GM12878 (cell line): ENCODE measurements around the gene SLC25A17. TPM values are rescaled to one million over a fixed set of nuclear protein-coding genes. Genes with fewer than 3 reads are reported as not detected.

ENCODE experiments used
- CBFB ChIP-seq: IDR thresholded peaks from 2 replicates; pipeline ENCODE4 v1.6.1; 2016; ENCODE audit warnings: antibody characterized with exemption, low read depth
- CHD1 ChIP-seq: IDR thresholded peaks from 2 replicates; pipeline ENCODE4 v1.6.1; 2012; ENCODE audit warnings: low read depth, low read length, improper control_type of control experiment
- KDM1A ChIP-seq: fragments of 200-600 bp; sonication (generic); IDR thresholded peaks from 2 replicates; pipeline ENCODE4 v1.6.1; 2016; ENCODE audit warnings: borderline replicate concordance
- PAX8 ChIP-seq: fragments of 450-650 bp; IDR thresholded peaks from 2 replicates; pipeline ENCODE4 v1.6.1; 2017; ENCODE audit warnings: mild to moderate bottlenecking, moderate library complexity
- RB1 ChIP-seq: fragments of 450-650 bp; formaldehyde crosslinking; IDR thresholded peaks from 2 replicates; pipeline ENCODE4 v1.6.1; 2017; ENCODE audit warnings: mild to moderate bottlenecking, borderline replicate concordance
- SUZ12 ChIP-seq: fragments of 200-600 bp; sonication (generic); IDR thresholded peaks from one replicate; pipeline ENCODE4 v1.6.1; 2018; ENCODE audit warnings: antibody characterized with exemption, mild to moderate bottlenecking; ENCODE audit not compliant: unreplicated experiment
- YBX1 ChIP-seq: fragments of 450-650 bp; IDR thresholded peaks from 2 replicates; pipeline ENCODE4 v1.6.1; 2016; ENCODE audit warnings: antibody characterized with exemption
- ZNF217 ChIP-seq: fragments of 450-650 bp; IDR thresholded peaks from 2 replicates; pipeline ENCODE4 v1.6.1; 2017; ENCODE audit warnings: antibody characterized with exemption, mild to moderate bottlenecking
- polyA plus RNA-seq, 11 experiments: library from polyadenylated mRNA; depleted of rRNA in 4 of 11; unstranded in 6 of 11; stranded (reverse) in 5 of 11; fragments of >200 nt; fragmentation: Nextera tagmentation in 4 of 11; fragmentation: Illumina TruSeq in 1 of 11; extraction: Ambion mirVana in 4 of 11; extraction: Trizol in 1 of 11; gene quantifications; 1 replicate in 1 of 11; 2 replicates in 10 of 11; pipeline versions ENCODE4 v1.2.1 to v1.2.3, GENCODE V29; 2011 to 2016; ENCODE audit warnings: inconsistent platforms in 2 of 11, missing spikeins in 2 of 11, low read depth in 1 of 11
- total RNA-seq, 4 experiments: library from RNA; depleted of rRNA in 3 of 4; stranded (reverse); fragments of >200 nt in 3 of 4; fragmentation: Illumina TruSeq in 1 of 4; extraction: Trizol in 1 of 4; gene quantifications; 2 replicates each; pipeline versions ENCODE4 v1.2.1 to v1.2.3, GENCODE V29; 2013 to 2021
- TF ChIP-seq, protein P1 (sequence below): fragments of 450-650 bp; IDR thresholded peaks from 2 replicates; pipeline ENCODE4 v1.6.1; 2018; ENCODE audit warnings: mild to moderate bottlenecking, low read depth, moderate library complexity; ENCODE audit not compliant: partially characterized antibody
- TF ChIP-seq, protein P2 (sequence below): fragments of 450-650 bp; IDR thresholded peaks from 2 replicates; pipeline ENCODE4 v1.6.1; 2016; ENCODE audit warnings: mild to moderate bottlenecking

The SLC25A17 gene
- total and polyA plus RNA-seq, 10 of the 15 experiments (the other 5 are each of a cell fraction or from before 2014, with no cell fraction given): 37.5 to 113 (median 62.3) TPM

DNA sequence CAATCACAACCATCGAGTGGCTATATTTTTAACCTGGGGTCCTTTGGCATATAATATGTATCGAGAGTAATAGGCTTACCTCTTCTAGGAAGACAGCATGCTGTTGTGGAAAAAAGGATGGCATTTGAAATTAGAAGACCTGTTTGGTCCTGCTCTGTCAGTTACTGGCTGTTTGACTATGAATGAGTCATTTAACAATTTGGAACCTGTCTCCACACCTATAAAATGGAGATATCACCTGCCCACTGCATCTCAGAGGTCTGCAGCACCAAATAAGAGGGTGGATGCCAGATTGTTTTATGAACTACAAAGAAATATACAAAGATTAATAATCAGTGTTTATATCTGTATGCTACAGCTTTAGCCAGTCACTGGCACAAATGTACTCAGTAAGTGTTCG, 60.8 kb downstream of the SLC25A17 start (continued):
- TF ChIP-seq ZNF217: no peak
- no peak for TF ChIP-seq PAX8
- TF ChIP-seq, protein P1, sequence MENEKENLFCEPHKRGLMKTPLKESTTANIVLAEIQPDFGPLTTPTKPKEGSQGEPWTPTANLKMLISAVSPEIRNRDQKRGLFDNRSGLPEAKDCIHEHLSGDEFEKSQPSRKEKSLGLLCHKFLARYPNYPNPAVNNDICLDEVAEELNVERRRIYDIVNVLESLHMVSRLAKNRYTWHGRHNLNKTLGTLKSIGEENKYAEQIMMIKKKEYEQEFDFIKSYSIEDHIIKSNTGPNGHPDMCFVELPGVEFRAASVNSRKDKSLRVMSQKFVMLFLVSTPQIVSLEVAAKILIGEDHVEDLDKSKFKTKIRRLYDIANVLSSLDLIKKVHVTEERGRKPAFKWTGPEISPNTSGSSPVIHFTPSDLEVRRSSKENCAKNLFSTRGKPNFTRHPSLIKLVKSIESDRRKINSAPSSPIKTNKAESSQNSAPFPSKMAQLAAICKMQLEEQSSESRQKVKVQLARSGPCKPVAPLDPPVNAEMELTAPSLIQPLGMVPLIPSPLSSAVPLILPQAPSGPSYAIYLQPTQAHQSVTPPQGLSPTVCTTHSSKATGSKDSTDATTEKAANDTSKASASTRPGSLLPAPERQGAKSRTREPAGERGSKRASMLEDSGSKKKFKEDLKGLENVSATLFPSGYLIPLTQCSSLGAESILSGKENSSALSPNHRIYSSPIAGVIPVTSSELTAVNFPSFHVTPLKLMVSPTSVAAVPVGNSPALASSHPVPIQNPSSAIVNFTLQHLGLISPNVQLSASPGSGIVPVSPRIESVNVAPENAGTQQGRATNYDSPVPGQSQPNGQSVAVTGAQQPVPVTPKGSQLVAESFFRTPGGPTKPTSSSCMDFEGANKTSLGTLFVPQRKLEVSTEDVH: no peak
- TF ChIP-seq RB1: no peak
- TF ChIP-seq, protein P2, sequence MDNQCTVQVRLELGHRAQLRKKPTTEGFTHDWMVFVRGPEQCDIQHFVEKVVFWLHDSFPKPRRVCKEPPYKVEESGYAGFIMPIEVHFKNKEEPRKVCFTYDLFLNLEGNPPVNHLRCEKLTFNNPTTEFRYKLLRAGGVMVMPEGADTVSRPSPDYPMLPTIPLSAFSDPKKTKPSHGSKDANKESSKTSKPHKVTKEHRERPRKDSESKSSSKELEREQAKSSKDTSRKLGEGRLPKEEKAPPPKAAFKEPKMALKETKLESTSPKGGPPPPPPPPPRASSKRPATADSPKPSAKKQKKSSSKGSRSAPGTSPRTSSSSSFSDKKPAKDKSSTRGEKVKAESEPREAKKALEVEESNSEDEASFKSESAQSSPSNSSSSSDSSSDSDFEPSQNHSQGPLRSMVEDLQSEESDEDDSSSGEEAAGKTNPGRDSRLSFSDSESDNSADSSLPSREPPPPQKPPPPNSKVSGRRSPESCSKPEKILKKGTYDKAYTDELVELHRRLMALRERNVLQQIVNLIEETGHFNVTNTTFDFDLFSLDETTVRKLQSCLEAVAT: no peak
- no peak for TF ChIP-seq SUZ12
- TF ChIP-seq CBFB: no peak
- no peak for TF ChIP-seq KDM1A
- no peak for TF ChIP-seq CHD1
- TF ChIP-seq YBX1: no peak
